CD4-positive, alpha-beta T cell (primary cell): ENCODE data around the gene GAS7. TPM values are rescaled to one million over a fixed set of nuclear protein-coding genes. Genes with fewer than 3 reads are reported as not detected.

Experiments
- ATAC-seq: fragments of 200-7000 bp; cut with Tn5 transposase; one replicate; pipeline ENCODE4 v1.10.0; 2022; ENCODE audit warnings: mild to moderate bottlenecking; ENCODE audit not compliant: poor library complexity
- CTCF ChIA-PET: fragments of 350-600 bp; sonication (Branson Sonifier 250); formaldehyde crosslinking; loops from one replicate; lab custom pipeline; 2021; ENCODE audit warnings: antibody characterized with exemption, inconsistent platforms; lab: Charles Lee
- POLR2A ChIA-PET: fragments of 350-600 bp; sonication (Branson Sonifier 250); formaldehyde crosslinking; loops from one replicate; lab custom pipeline; 2021; ENCODE audit warnings: antibody characterized with exemption, inconsistent platforms; lab: Charles Lee
- DNase-seq, 14 experiments: peaks; one replicate each; pipeline ENCODE4 v3.0.0-alpha.2; 2013 to 2020; ENCODE audit warnings: mixed read lengths in 2 of 14
- H3K27ac ChIP-seq, 2 donors: one replicate each; pipeline versions ENCODE4 v1.5.1 to v1.7.0; 2013; ENCODE audit warnings: low read length in 2 of 2, low read depth in 1 of 2, mild to moderate bottlenecking in 1 of 2
- H3K27me3 ChIP-seq, 2 experiments: 1 replicate in 1 of 2; 2 replicates in 1 of 2; pipeline versions ENCODE4 v1.6.1 to v1.7.0; 2013; ENCODE audit warnings: low read length in 2 of 2, control low read depth in 1 of 2, mild to moderate bottlenecking in 1 of 2, moderate library complexity in 1 of 2; ENCODE audit not compliant: insufficient read depth in 2 of 2, control insufficient read depth in 1 of 2
- H3K36me3 ChIP-seq: one replicate; pipeline ENCODE4 v1.6.1; 2013; ENCODE audit warnings: low read length, control low read depth; ENCODE audit not compliant: insufficient read depth
- H3K4me1 ChIP-seq: one replicate; pipeline ENCODE4 v1.6.1; 2013; ENCODE audit warnings: low read length, control low read depth; ENCODE audit not compliant: insufficient read depth
- H3K4me3 ChIP-seq: one replicate; pipeline ENCODE4 v1.5.1; 2013; ENCODE audit warnings: mild to moderate bottlenecking, low read length, moderate library complexity
- H3K9me3 ChIP-seq, 2 experiments: 1 replicate in 1 of 2; 2 replicates in 1 of 2; pipeline versions ENCODE4 v1.6.1 to v1.7.0; 2013; ENCODE audit warnings: low read length in 2 of 2, mild to moderate bottlenecking in 2 of 2, control low read depth in 1 of 2, moderate library complexity in 1 of 2; ENCODE audit not compliant: control insufficient read depth in 1 of 2, insufficient read depth in 1 of 2
- H3K27ac Mint-ChIP-seq: one replicate; pipeline ENCODE4 v1.8.0; 2020; ENCODE audit warnings: mixed read lengths
- H3K27me3 Mint-ChIP-seq: one replicate; pipeline ENCODE4 v1.8.0; 2021; ENCODE audit warnings: mixed read lengths
- H3K36me3 Mint-ChIP-seq: one replicate; pipeline ENCODE4 v1.8.0; 2021; ENCODE audit warnings: low read depth, mixed read lengths
- H3K4me1 Mint-ChIP-seq: one replicate; pipeline ENCODE4 v1.8.0; 2021; ENCODE audit warnings: low read depth, mixed read lengths
- H3K4me3 Mint-ChIP-seq: one replicate; pipeline ENCODE4 v1.8.0; 2020; ENCODE audit warnings: mild to moderate bottlenecking, mixed read lengths
- H3K9me3 Mint-ChIP-seq: one replicate; pipeline ENCODE4 v1.8.0; 2020; ENCODE audit warnings: mixed read lengths
- intact Hi-C, 2 experiments: fragments of 100-400 bp; cut with DNase I in 1 of 2; cut with micrococcal nuclease in 1 of 2; formaldehyde crosslinking; loops; one replicate each; pipeline versions ENCODE4 v1.15.1 to v1.9.0; 2023 to 2025; cut with DNase I, micrococcal nuclease
- total RNA-seq, 174 experiments: library from RNA in 2 of 174; stranded (reverse) in 2 of 174; gene quantifications; one replicate each; pipeline ENCODE4 v1.2.3 and lab custom pipeline; 2021 to 2026
- TF ChIP-seq, protein P1 (sequence below): fragments of 200-600 bp; IDR thresholded peaks from one replicate; pipeline ENCODE4 v1.8.0; 2022; ENCODE audit warnings: antibody characterized with exemption, mild to moderate bottlenecking

GAS7 gene
- total RNA-seq, 2 experiments from 2014 or later, result 1.8 to 3.4 TPM

GRCh38 chr17:10055262-10055975 is 143.0 kb downstream of the GAS7 start:
- H3K27ac Mint-ChIP-seq, result no peak overlapping the region
- peaks cover 1% of the 10 kb centered on the region for H3K4me1 ChIP-seq
- no peaks in the 10 kb centered on the region for H3K4me1 Mint-ChIP-seq
- CTCF ChIA-PET, result no interaction called here
- H3K9me3 Mint-ChIP-seq, result no peaks in the 10 kb centered on the region
- H3K27me3 ChIP-seq, result no peaks in the 10 kb centered on the region
- no peaks in the 10 kb centered on the region for H3K27me3 Mint-ChIP-seq
- intact Hi-C loops, result loop anchor here in 1 of 2 experiments (10.0 kb wide), 1 partner anchor 59 kb away; no protein-coding TSS in a partner anchor
- no peak overlapping the region for H3K4me3 Mint-ChIP-seq
- TF ChIP-seq, protein P1, sequence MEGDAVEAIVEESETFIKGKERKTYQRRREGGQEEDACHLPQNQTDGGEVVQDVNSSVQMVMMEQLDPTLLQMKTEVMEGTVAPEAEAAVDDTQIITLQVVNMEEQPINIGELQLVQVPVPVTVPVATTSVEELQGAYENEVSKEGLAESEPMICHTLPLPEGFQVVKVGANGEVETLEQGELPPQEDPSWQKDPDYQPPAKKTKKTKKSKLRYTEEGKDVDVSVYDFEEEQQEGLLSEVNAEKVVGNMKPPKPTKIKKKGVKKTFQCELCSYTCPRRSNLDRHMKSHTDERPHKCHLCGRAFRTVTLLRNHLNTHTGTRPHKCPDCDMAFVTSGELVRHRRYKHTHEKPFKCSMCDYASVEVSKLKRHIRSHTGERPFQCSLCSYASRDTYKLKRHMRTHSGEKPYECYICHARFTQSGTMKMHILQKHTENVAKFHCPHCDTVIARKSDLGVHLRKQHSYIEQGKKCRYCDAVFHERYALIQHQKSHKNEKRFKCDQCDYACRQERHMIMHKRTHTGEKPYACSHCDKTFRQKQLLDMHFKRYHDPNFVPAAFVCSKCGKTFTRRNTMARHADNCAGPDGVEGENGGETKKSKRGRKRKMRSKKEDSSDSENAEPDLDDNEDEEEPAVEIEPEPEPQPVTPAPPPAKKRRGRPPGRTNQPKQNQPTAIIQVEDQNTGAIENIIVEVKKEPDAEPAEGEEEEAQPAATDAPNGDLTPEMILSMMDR, result no peak
- DNase-seq, result no peak
- H3K36me3 Mint-ChIP-seq, result no peaks in the 10 kb centered on the region
- no peak for ATAC-seq
- H3K36me3 ChIP-seq, result no peaks in the 10 kb centered on the region
- H3K9me3 ChIP-seq, result peaks cover 0 to 5% of the 10 kb centered on the region in 2 experiments
- no peak overlapping the region for H3K27ac ChIP-seq
- POLR2A ChIA-PET, result no interaction called here
- no peak overlapping the region for H3K4me3 ChIP-seq

- ATAC-seq (no peak), DNase-seq (no peak)
- Mint-ChIP-seq H3K36me3 (no peaks in the 10 kb centered on the region), H3K27ac (no peak overlapping the region), H3K4me1 (no peaks in the 10 kb centered on the region), H3K4me3 (no peak overlapping the region), H3K27me3 (no peaks in the 10 kb centered on the region), H3K9me3 (no peaks in the 10 kb centered on the region)
- Histone ChIP-seq H3K4me1 (peaks cover 4% of the 10 kb centered on the region), H3K27ac (no peak overlapping the region), H3K9me3 (peaks cover 0 to 5% of the 10 kb centered on the region in 2 experiments), H3K36me3 (no peaks in the 10 kb centered on the region), H3K27me3 (no peaks in the 10 kb centered on the region), H3K4me3 (no peak overlapping the region)
- CTCF ChIA-PET, result no interaction called here
- intact Hi-C loops, result loop anchor here in 1 of 2 experiments (10.0 kb wide), 1 partner anchor 61 kb away; no protein-coding TSS in a partner anchor
- POLR2A ChIA-PET, result no interaction called here
- TF ChIP-seq, protein P1, result no peak
These were observed 144.4 kb downstream of the GAS7 start for GRCh38 chr17:10053782-10054540.

GRCh38 chr17:10052106-10052813 is 146.1 kb downstream of the GAS7 start:
- Histone ChIP-seq H3K4me1 (peaks cover 4% of the 10 kb centered on the region), H3K27ac (no peak overlapping the region), H3K36me3 (no peaks in the 10 kb centered on the region), H3K9me3 (peaks cover 0 to 4% of the 10 kb centered on the region in 2 experiments), H3K27me3 (no peaks in the 10 kb centered on the region), H3K4me3 (no peak overlapping the region)
- Mint-ChIP-seq H3K36me3 (no peaks in the 10 kb centered on the region), H3K4me3 (no peak overlapping the region), H3K9me3 (no peaks in the 10 kb centered on the region), H3K27me3 (no peaks in the 10 kb centered on the region), H3K4me1 (peaks cover 4% of the 10 kb centered on the region), H3K27ac (no peak overlapping the region)
- intact Hi-C loops, result loop anchor here in 1 of 2 experiments (10.0 kb wide), 1 partner anchor 63 kb away; no protein-coding TSS in a partner anchor
- ChIA-PET POLR2A (no interaction called here), CTCF (no interaction called here)
- ATAC-seq (no peak), DNase-seq (no peak)
- TF ChIP-seq, protein P1, result no peak
